ENCODE results near the gene ELK4. TPM values are rescaled to one million over a fixed set of nuclear protein-coding genes. Genes with fewer than 3 reads are reported as not detected.

Gene ELK4
- total RNA-seq, 1 experiment from 2014 or later, result 13.9 TPM

DNA sequence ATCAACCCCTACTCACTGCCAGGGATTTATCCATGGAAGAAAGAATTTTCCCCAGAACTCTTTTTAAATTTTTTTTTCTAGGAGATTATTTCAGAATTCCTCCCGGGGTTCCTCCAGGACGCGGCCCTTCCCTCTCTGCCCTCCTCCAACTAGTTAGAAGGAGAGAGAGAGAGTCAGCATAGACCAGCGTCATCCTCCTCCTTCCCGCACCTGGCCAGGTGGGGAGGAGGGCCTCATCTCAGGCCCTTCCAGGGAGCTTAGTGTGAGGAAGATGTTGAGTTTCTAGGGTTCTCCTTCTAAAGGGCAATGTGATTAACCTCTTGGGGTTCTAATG is 63.7 kb downstream of the ELK4 start:
- no peak for DNase-seq (ENCODE audit: low read depth)

DNA sequence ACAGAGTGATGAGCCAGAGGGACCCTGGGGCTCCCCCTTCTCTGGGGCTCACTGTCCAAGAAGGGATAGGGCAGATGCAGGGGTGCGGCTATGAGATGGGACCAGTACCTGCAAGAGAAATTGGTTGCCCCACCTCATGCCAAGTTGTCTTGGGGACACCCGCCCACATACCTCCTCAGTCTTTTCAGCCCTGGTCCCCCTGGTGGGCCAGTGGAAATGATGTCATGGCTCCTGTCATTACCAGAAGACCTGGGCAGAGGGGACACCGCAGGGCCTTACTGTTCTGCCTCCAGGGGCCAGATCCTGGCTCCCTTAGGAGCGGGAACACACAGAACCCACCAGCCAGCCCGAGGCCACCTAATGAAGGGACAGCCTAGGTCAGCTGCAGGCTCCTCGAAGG is 64.1 kb downstream of the ELK4 start:
- DNase-seq (ENCODE audit: low read depth), result no peak

DNA sequence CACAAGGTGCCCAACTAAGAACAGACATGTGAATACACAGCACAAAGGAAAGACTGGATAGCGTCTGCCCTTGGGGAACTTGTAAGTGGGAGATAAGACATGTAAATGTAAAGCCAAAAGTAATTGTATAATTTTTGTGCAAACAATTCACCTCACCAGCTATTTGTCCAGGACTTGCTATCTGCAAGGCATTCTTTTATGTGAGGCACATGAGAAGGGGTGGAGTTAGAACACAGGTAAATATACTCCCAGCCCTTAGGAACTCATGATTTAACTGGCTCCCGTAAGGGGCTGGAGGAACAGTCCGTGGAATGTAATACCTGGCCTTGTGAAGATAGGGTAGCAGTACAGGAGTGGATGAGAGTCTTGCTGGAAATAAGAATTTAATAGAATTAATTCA is 66.0 kb downstream of the ELK4 start:
- DNase-seq (ENCODE audit: low read depth), result no peak

DNA sequence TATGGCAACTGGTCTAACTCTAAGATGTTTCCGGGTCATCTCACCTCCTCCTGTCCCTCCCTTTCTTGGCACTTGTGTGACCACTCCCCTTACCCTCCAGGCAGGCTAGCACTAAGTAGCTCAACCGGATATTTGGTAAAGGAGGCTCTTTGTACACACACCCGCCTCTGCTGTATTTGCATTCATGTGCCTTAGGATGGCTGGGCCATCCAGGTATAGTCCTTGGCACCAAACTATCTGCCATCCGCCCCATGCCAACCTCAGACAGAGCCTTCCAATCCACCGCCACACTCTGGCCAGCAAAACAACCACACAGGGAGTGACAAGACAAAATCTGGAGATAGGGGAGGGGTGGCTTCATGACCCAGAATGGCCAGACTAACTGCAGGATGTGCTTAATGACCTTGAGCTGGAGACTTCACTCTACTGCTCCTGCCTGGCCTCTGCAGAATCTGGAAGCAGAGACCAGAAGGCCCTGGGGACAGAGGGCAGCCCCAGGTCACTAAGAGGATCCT is 67.8 kb downstream of the ELK4 start:
- no peak for DNase-seq (ENCODE audit: low read depth)

DNA sequence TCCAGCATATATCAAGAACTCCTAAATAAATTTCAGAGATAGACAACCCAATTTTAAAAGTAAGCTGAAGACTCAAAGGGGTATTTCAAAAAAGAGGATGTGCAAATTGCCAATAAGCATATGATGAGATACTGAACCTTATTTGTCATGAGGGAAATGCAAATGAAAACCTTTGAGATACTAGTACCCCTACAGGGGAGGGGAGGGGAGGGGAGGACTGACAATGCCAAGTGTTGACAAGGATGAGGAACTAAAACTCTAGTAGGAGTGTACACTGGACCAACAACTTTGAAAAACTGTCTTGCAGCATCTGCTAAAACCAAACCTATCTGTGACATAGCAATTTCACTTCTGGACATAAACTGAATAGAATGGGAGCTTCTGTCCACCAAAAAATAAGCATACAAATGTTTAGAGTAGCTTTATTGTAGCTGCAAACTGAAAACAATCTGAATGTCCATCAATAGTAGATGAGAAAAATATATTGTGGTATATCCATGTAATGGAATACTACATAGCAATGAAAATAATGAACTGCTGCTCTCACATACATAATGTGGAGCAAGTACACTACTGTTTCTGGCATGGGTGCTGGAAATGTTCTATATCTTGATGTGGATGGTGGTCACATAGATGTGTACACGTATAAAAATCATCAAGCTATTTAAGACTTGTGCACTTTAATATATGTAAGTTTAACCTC is 70.2 kb downstream of the ELK4 start:
- no peak for DNase-seq (ENCODE audit: low read depth)

Small RNA genes lying within 50 kb of the gene (small RNA-seq; reads per million reads assigned to genes)
- gene RNU2-19P (not detected), gene RNU6-418P (not detected)

Other genes starting within 250 kb of the ELK4 start
- not detected in 2 replicates for gene LEMD1, start 210.0 kb downstream of the ELK4 start, total RNA-seq (2014; rRNA removed; shearing (Covaris generic))
- 0.10 and 0.19 TPM in 2 replicates for gene BLACAT1, start 176.0 kb downstream of the ELK4 start, total RNA-seq (2014; rRNA removed; shearing (Covaris generic))
- 0.87 and 1.7 TPM in 2 replicates for gene CDK18, start 127.3 kb downstream of the ELK4 start, total RNA-seq (2014; rRNA removed; shearing (Covaris generic))
- 10.7 and 13.2 TPM in 2 replicates for gene SLC45A3, start 48.5 kb upstream of the ELK4 start, total RNA-seq (2014; rRNA removed; shearing (Covaris generic))
- gene NUCKS1, start 118.2 kb upstream of the ELK4 start, total RNA-seq (2014; rRNA removed; shearing (Covaris generic)), result 123 and 147 TPM in 2 replicates
- gene RAB29, start 143.5 kb upstream of the ELK4 start, total RNA-seq (2014; rRNA removed; shearing (Covaris generic)), result 18.8 and 22.9 TPM in 2 replicates
- 12.1 and 17.5 TPM in 2 replicates for gene SLC41A1, start 181.2 kb upstream of the ELK4 start, total RNA-seq (2014; rRNA removed; shearing (Covaris generic))
- gene PM20D1, start 218.1 kb upstream of the ELK4 start, total RNA-seq (2014; rRNA removed; shearing (Covaris generic)), result not detected in 2 replicates